CD4-positive, alpha-beta T cell treated with Interleukin-21 for 1 hour (primary cell): ENCODE results near the gene DCP1A.
A peak's percentile ranks its signal among the peaks of the same experiment; 100 is the strongest.
"Not testable (repeated sequence)": the region's sequence is repeated elsewhere in the genome, so short reads cannot be mapped to it uniquely, and the experiment has no call there.

Experiments used
- DNase-seq: peaks from one replicate; pipeline ENCODE4 v3.0.0-alpha.2; 2020

The DCP1A gene

GRCh38 chr3:53327986-53328385 is 19.4 kb downstream of the DCP1A start:
- not testable (repeated sequence) for DNase-seq

- no peak for DNase-seq
Measured at GRCh38 chr3:53324105-53324504, 23.2 kb downstream of the DCP1A start.

GRCh38 chr3:53320697-53321096 is 26.6 kb downstream of the DCP1A start:
- no peak for DNase-seq

- DNase-seq = no peak
Measured at GRCh38 chr3:53318522-53318921, 28.8 kb downstream of the DCP1A start.

DNA sequence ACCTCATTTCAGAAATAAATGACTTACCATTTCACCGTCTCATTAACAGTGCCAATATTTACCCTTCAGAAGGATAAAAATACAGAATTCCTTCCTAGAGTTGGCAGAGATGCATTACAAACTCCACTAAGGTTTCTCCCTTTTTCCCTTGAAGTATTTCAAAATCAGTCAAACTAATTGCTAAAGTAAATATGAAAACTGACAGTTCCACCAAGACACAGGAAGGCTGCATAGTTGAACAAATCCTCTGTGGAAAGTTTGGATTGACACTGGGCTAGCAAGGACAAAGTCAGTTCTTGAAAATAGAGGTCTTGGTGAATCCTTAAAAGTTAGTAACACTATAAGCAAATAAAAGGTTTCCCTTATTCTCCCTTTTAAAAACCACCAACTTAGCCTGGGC is 34.5 kb downstream of the DCP1A start:
- no peak for DNase-seq

- DNase-seq = no peak
Measured at GRCh38 chr3:53311882-53312281, 35.5 kb downstream of the DCP1A start.

GRCh38 chr3:53303957-53304356 is 43.4 kb downstream of the DCP1A start:
- DNase-seq = no peak

GRCh38 chr3:53303549-53303948 is 43.8 kb downstream of the DCP1A start:
- no peak for DNase-seq

- no peak for DNase-seq
Measured at GRCh38 chr3:53300826-53301225, 46.5 kb downstream of the DCP1A start.

GRCh38 chr3:53299611-53300023 is 47.7 kb downstream of the DCP1A start:
- DNase-seq = peak; percentile 60

GRCh38 chr3:53295410-53295809 is 51.9 kb downstream of the DCP1A start:
- DNase-seq = no peak

DNA sequence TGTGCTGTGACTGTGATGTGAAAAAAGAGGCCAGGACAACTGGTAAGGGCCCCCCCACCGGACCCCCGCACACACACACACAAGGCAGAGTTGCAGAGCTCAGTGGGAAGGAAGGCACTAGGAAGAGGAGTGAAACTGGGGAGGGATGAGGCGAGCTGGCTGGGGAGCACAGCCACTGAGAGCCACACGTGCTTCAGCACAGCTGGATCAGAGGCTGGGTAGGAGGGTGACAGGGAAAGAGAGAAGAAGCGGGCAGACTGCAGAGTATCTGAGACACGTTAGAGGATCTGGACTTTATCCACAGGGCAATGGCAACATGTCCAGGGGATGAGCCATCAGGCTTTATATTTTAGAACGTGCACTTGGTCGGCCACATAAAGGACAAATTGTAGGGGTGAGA is 53.5 kb downstream of the DCP1A start:
- no peak for DNase-seq

- no peak for DNase-seq
Measured at GRCh38 chr3:53288214-53288613, 59.1 kb downstream of the DCP1A start.

- no peak for DNase-seq
Measured at GRCh38 chr3:53287131-53287629, 60.2 kb downstream of the DCP1A start.

GRCh38 chr3:53286727-53287126 is 60.6 kb downstream of the DCP1A start:
- DNase-seq = no peak

GRCh38 chr3:53282581-53282980 is 64.8 kb downstream of the DCP1A start:
- DNase-seq = no peak

- no peak for DNase-seq
Measured at GRCh38 chr3:53278667-53279066, 68.7 kb downstream of the DCP1A start.

- no peak for DNase-seq
Measured at GRCh38 chr3:53274938-53275605, 72.3 kb downstream of the DCP1A start.

DNA sequence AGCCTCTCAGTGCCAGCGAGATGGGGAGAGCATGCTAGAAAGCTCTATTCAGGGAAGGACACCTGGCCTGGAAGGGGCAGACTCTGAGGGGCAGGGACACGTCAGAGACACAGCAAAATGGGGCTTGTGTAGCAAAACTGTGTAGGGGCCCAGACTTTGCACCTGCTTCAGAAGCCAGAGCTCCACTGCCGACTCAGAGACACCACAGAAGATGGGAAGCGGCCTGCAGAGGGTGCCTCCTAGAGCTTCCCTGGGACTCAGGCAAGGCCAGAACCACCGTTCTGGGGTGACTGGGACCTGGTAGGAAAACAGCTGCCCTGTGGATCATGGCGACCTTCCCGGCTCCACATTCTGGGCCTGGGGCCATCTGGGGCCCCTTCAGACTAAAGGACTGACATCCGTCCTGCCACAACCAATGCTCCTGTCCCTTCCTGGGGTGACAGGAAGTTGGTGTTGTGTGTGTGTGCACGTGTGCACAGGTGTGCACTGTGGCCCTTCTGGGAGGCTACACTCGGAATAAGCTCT is 74.1 kb downstream of the DCP1A start:
- DNase-seq = no peak

- no peak for DNase-seq
Measured at GRCh38 chr3:53269888-53270880, 77.2 kb downstream of the DCP1A start.

DNA sequence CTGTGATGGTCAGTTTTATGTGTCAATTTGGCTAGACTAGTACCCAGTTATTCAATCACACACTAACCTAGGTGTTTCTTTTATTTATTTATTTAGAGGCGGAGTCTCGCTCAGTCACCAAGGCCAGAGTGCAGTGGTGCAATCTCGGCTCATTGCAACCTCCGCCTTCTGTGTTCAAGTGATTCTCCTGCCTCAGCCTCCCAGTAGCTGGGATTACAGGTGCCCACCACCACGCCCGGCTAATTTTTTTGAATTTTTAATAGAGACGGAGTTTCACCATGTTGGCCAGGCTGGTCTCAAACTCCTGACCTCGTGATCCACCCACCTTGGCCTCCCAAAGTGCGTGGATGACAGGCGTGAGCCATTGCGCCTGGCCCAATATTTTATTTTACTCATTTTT is 78.2 kb downstream of the DCP1A start:
- not testable (repeated sequence) for DNase-seq

DNA sequence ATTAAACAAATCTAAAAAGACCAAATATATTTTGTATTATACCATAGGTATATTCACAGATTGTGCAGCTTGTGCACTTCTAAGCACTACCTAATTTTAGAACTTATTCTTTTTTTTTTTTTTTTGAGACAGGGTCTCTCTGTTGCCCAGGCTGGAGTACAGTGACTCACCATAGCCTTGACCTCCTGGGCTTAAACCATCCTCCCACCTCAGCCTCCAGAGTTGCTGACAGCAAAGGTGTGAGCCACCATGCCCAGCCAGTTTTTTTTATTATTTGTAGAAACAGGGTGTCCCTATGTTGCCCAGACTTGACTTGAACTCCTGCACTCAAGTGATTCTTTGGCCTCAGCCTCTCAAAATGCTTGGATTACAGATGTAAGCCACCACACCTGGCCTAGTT is 79.6 kb downstream of the DCP1A start:
- no peak for DNase-seq

- DNase-seq = no peak
Measured at GRCh38 chr3:53264718-53265117, 82.6 kb downstream of the DCP1A start.

- DNase-seq = no peak
Measured at GRCh38 chr3:53263907-53264306, 83.4 kb downstream of the DCP1A start.
